Cardiac septum (tissue), 1 donor: ENCODE measurements around the gene KHDC4. TPM values are rescaled to one million over a fixed set of nuclear protein-coding genes. Genes with fewer than 3 reads are reported as not detected.

Experiments used
- DNase-seq: peaks from one replicate; pipeline ENCODE4 v3.0.0-alpha.2; 2020; ENCODE audit warnings: low spot score
- intact Hi-C: fragments of 100-400 bp; cut with DNase I; formaldehyde crosslinking; loops from one replicate; pipeline ENCODE4 v1.14.0; 2022
- microRNA-seq: library from miRNA; unstranded; fragments of <30 nt; microRNA quantifications from one replicate; pipeline ENCODE4 v1.2.0, GENCODE V29; 2020
- total RNA-seq: library from RNA; stranded (reverse); fragmentation: NEBNext Ultra II Directional; extraction: Animal tissue kit (Norgen Biotek cat#: 25700); gene quantifications from one replicate; pipeline ENCODE4 v1.2.1, GENCODE V29; 2021
- donor health status: DM: no; HTN: no; CAD: no.

KHDC4 gene
- total RNA-seq, 1 donor from 2014 or later: 26.8 TPM

DNA sequence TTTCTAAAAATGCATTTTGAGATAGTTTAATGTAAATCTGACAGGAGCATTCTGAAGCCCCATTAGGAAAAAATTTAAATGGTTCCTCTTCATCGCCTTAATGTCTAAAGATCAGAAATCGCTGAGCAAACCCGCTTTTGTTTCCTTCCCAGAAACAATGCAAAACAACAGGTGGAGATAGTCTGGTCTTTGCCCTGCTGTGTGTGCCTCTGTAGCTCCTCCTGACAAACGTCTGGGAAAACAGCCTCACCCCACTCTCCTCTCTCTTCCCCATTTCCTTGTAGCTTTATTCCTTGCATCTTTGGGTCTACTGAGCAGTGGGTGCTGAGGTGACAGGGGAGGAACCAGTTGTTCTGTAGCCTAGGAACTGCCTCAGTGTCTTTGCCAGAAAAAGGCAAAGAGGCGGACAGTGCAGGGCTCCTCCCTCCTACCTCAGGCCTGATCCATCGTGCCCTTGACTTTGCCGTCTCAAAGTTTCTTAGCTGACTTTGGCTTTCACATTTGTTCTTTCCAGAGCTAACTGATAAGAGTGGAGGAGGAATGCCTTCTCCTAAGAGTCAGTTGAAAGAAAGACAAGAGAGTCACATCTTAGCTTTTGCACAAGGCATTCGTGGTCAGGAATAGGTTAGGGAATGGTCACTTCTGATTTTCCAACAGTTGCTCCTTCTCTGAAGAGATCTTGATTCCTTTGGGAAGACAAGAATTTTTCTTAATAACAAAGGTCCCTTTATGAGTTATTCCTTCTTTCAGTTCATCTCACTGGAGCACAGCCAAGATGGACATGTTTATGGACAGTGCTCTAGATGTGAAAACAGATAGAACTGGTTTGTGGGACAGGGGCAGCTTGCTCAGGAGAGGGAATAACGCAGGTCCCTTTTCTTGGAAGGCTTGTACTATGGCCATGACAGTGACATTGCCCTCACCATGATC is 49.9 kb downstream of the KHDC4 start:
- intact Hi-C loops: no loop called here
- no peak for DNase-seq

DNA sequence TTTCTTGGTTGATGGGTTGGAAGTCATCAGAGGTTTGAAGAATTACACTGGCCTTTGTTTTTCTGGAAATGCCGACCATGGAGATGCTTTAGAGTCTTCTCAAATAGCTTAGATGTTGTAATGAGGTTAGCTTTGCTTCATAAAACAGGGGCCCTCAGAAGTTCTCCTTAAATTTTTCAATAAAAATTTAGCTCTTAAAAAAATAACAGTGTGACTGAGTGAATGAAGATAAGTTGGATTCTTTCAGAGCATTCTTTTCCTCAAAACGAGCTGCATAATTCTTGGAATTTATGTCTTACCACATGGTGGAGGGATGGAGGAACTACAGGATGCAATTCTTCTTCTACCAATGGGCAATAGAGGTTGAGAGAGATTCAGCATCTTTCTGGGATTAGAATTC is 51.4 kb downstream of the KHDC4 start:
- DNase-seq: no peak
- intact Hi-C loops: no loop called here

DNA sequence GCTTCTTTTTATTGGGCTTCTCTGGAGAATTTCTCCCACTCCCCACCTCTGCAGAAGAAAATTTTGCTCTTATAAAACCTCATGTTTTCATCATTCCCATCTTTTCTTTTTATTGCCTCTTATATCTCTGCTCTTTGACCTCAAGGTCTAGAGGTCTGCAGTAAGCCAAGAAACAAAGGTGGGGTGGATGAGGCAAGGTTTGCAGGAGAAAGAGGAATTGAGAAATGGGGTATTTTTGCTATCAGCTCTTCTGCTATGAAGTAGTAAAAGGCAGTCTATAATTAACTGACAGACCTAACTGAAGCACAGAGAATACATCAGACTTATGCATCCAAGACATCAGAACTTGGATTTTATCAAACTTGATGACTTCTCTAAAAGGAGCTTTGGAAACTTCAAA is 52.0 kb downstream of the KHDC4 start:
- intact Hi-C loops: no loop called here
- DNase-seq: no peak

DNA sequence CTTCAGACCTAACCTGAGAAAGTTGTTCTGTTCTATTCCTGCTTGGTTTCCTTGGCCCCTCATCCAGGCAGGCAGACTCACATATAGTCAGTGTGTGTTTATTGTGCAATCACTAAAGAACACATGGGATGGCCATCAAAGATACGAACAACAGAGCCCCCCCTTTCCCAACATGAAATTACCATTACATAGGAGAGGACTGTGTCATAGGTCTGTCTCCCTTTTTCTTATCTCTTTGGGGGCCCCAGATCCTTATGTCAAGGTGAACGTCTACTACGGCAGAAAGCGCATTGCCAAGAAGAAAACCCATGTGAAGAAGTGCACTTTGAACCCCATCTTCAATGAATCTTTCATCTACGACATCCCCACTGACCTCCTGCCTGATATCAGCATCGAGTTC is 53.3 kb downstream of the KHDC4 start:
- intact Hi-C loops: no loop called here
- no peak for DNase-seq

DNA sequence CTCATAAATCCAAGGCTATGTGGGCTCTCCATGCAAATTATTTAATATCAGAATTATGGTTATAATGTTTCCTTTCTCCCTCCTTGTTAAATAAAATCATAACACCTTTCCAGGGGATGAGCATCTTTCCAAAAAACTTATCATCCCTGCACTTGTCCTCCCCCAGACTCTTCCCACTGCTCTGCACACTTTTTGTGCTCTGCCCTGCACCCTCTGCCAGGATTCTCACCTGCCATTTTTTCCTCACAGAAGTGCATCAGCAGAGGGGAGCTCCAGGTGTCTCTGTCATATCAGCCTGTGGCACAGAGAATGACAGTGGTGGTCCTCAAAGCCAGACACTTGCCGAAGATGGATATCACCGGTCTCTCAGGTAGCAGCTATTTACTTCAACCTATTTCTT is 54.0 kb downstream of the KHDC4 start:
- intact Hi-C loops: no loop called here
- no peak for DNase-seq

DNA sequence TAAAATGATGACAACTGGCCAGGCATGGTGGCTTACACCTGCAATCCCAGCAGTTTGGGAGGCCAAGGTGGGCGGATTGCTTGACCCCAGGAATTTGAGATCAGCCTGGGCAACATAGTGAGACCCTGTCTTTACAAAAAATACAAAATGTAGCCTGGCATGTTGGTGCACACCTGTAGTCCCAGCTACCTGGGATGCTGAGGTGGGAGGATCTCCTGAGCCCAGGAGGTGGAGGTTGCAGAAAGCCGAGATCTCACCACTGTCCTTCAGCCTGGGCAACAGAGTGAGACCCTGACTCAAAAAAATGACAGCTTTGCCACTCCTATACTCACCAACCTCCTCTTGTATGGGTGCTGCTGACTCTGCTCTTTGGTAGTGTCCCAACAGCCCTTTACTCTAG is 56.3 kb downstream of the KHDC4 start:
- intact Hi-C loops: no loop called here

DNA sequence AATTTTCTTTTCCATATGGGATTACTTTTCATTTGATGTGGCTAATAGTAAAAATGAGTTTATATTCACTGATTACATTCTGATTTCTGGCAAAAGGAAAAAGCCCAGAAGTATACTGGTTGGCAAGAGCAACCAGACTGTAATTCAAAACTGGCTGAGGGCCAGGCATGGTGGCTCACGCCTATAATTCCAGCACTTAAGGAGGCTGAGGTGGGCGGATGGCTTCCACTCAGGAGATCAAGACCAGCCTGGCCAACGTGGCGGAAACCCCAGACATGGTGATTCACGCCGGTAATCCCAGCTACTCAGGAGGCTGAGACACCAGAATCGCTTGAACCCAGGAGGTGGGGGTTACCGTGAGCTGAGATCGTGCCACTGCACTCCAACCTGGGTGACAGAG is 60.4 kb downstream of the KHDC4 start:
- no peak for DNase-seq
- intact Hi-C loops: no loop called here

More for the DNA sequence above, 56.3 kb downstream of the KHDC4 start:
- DNase-seq: no peak

DNA sequence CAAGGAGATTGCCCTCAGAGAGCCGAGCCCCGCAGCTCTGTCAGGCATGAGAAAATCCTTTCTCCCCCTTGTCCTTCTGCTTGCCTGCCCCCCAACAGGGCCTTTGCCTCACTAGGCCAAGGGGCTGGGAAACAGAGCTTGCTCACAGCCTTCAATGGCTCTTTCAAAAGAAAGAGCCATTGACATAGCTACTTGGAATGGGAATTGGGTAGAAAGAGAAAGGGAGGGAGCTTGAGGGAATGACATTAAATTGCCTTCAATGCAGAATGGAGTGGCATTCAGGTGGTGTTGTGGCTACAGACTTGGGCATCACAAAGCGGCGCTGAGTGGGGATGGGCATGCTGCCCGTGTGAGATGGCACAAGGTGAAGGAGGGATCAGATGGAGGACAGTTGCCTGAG is 61.7 kb downstream of the KHDC4 start:
- no peak for DNase-seq
- intact Hi-C loops: no loop called here

DNA sequence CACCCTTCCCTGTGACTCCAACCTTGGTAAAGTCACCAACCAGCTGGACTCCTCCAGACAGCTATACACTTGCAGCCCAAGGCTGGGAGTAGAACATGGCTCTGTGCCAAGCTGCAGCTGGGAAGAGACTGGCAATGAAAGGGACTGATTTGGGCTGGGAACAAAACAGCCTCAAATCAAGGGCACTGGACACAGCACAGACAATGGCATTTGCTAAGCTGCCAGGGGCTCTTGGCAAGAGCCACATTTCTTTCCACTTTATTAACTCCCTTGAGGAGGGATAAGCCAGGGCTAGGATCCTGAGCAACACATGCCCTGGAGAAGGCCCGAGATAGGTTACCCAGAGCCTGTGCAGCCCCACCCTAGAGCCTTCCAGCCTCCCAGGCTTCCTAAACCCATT is 62.8 kb downstream of the KHDC4 start:
- no peak for DNase-seq
- intact Hi-C loops: no loop called here

DNA sequence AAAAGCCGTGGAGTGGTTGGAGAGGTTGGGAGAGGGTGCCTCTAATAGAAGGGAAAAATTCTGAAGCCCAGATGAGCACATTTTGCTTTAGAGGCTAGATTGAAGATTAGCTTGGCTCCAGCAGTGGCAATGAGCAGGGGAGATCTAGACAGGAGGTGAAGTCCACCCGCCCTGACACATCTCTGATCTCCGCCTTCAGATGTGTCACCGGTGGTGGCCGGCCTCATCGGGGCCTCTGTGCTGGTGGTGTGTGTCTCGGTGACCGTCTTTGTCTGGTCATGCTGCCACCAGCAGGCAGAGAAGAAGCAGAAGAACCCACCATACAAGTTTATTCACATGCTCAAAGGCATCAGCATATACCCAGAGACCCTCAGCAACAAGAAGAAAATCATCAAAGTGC is 66.4 kb downstream of the KHDC4 start:
- DNase-seq: no peak
- intact Hi-C loops: no loop called here

DNA sequence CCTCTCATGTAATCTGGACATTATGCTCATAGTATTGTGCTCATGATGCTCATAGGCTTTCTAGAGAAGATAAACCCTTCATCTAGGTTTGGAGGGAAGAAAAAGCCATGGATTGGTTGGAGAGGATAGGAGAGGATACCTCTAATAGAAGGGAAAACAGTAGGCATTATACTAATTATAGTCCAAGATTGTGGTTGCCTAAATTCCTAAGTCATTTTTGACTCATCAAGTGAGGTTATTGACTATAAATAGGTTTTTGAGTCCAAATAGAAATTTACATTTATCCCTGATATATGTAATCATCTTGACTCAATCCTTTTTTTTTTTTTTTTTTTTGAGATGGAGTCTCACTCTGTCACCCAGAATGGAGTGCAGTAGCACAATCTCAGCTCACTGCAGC is 69.8 kb downstream of the KHDC4 start:
- no peak for DNase-seq
- intact Hi-C loops: no loop called here

Small RNA genes lying within 50 kb of the gene (microRNA-seq; reads per million reads assigned to microRNA genes)
- gene MIR6738: not detected

Other genes with a start within 250 kb of the KHDC4 start
- gene YY1AP1, start 245.6 kb downstream of the KHDC4 start, total RNA-seq: 66.3 TPM
- 91.2 TPM for gene DAP3, start 245.3 kb downstream of the KHDC4 start, total RNA-seq
- gene GON4L, start 77.2 kb downstream of the KHDC4 start, total RNA-seq: 29.5 TPM
- 24.4 TPM for gene SYT11, start 74.8 kb downstream of the KHDC4 start, total RNA-seq
- 26.2 TPM for gene RIT1, start 23.1 kb downstream of the KHDC4 start, total RNA-seq
- not detected for gene RXFP4, start 7.2 kb upstream of the KHDC4 start, total RNA-seq
- gene ARHGEF2, start 44.1 kb upstream of the KHDC4 start, total RNA-seq: 95.9 TPM
- gene SSR2, start 86.5 kb upstream of the KHDC4 start, total RNA-seq: 81.2 TPM
- gene UBQLN4, start 119.4 kb upstream of the KHDC4 start, total RNA-seq: 26.3 TPM
- gene LAMTOR2, start 120.4 kb upstream of the KHDC4 start, total RNA-seq: 49.8 TPM
- not detected for gene RAB25, start 126.7 kb upstream of the KHDC4 start, total RNA-seq
- 0.24 TPM for gene MEX3A, start 148.1 kb upstream of the KHDC4 start, total RNA-seq
- 298 TPM for gene LMNA, start 180.3 kb upstream of the KHDC4 start, total RNA-seq
- 2.7 TPM for gene SEMA4A, start 219.2 kb upstream of the KHDC4 start, total RNA-seq